ENCODE data around the gene GSE1.

The GSE1 gene

GRCh38 chr16:85663891-85664321 is 50.8 kb downstream of the GSE1 start:
- DNase-seq = no peak

GRCh38 chr16:85664580-85665372 is 51.7 kb downstream of the GSE1 start:
- DNase-seq = no peak

GRCh38 chr16:85665373-85665740 is 52.2 kb downstream of the GSE1 start:
- DNase-seq = no peak

GRCh38 chr16:85665929-85666328 is 52.8 kb downstream of the GSE1 start:
- DNase-seq = no peak

- DNase-seq = no peak
Measured at GRCh38 chr16:85667261-85667660, 54.1 kb downstream of the GSE1 start.

- DNase-seq = no peak
Measured at GRCh38 chr16:85667841-85668413, 54.8 kb downstream of the GSE1 start.

GRCh38 chr16:85668676-85669424 is 55.7 kb downstream of the GSE1 start:
- no peak for DNase-seq

GRCh38 chr16:85670840-85671239 is 57.7 kb downstream of the GSE1 start:
- DNase-seq = no peak

GRCh38 chr16:85673529-85674417 is 60.7 kb downstream of the GSE1 start:
- no peak for DNase-seq

- no peak for DNase-seq
Measured at GRCh38 chr16:85674418-85674755, 61.3 kb downstream of the GSE1 start.

- no peak for DNase-seq
Measured at GRCh38 chr16:85674828-85675227, 61.7 kb downstream of the GSE1 start.

GRCh38 chr16:85675251-85675874 is 62.2 kb downstream of the GSE1 start:
- DNase-seq = no peak

GRCh38 chr16:85676466-85676865 is 63.3 kb downstream of the GSE1 start:
- no peak for DNase-seq

GRCh38 chr16:85677383-85677967 is 64.4 kb downstream of the GSE1 start:
- no peak for DNase-seq

GRCh38 chr16:85678016-85678415 is 64.9 kb downstream of the GSE1 start:
- DNase-seq = no peak

GRCh38 chr16:85678821-85679220 is 65.7 kb downstream of the GSE1 start:
- DNase-seq = no peak

- no peak for DNase-seq
Measured at GRCh38 chr16:85679870-85680269, 66.7 kb downstream of the GSE1 start.

- DNase-seq = no peak
Measured at GRCh38 chr16:85680352-85680944, 67.3 kb downstream of the GSE1 start.

- no peak for DNase-seq
Measured at GRCh38 chr16:85681255-85681654, 68.1 kb downstream of the GSE1 start.

- no peak for DNase-seq
Measured at GRCh38 chr16:85682516-85682915, 69.4 kb downstream of the GSE1 start.

GRCh38 chr16:85683363-85683762 is 70.2 kb downstream of the GSE1 start:
- no peak for DNase-seq

GRCh38 chr16:85685251-85685650 is 72.1 kb downstream of the GSE1 start:
- no peak for DNase-seq
